ENCODE data around the gene NCKIPSD.

GRCh38 chr3:48624767-48625166, 60.9 kb downstream of the NCKIPSD start:
- no peak for TF ChIP-seq POLR2A (IDR thresholded peaks at IDR 0.05; ENCODE audit: low read length)
- no peak for TF ChIP-seq GATA1 (IDR thresholded peaks at IDR 0.05; ENCODE audit: low read depth, low read length)

Data from erythroblast (primary cell).